Pancreas (tissue), 10 donors: ENCODE results near the gene DIP2C. TPM values are rescaled to one million over a fixed set of nuclear protein-coding genes. Genes with fewer than 3 reads are reported as not detected.

ENCODE experiments used
- ATAC-seq, 4 donors: fragments of 200-7000 bp; cut with Tn5 transposase; one replicate each; pipeline versions ENCODE4 v1.8.0 to v1.9.1; 2020; ENCODE audit warnings: mild to moderate bottlenecking in 4 of 4, moderate library complexity in 4 of 4
- DNase-seq, 6 donors: peaks; one replicate each; pipeline ENCODE4 v3.0.0-alpha.2; 2020
- FAIRE-seq: peaks from 2 replicates; lab custom pipeline; 2012; peaks lifted over from hg19 to GRCh38; lab: Jason Lieb, UNC
- H3K27ac ChIP-seq, 4 donors: fragments of 200-600 bp; sonication (generic); 1 replicate in 3 of 4; 2 replicates in 1 of 4; pipeline versions ENCODE4 v1.5.0 to v1.8.0; 2020
- H3K27me3 ChIP-seq, 4 donors: fragments of 200-600 bp; one replicate each; pipeline ENCODE4 v1.8.0; 2021
- H3K36me3 ChIP-seq, 3 donors: fragments of 200-600 bp; sonication (generic) in 1 of 3; one replicate each; pipeline versions ENCODE4 v1.5.0 to v1.8.0; 2020 to 2021
- H3K4me1 ChIP-seq, 3 donors: fragments of 200-600 bp; one replicate each; pipeline ENCODE4 v1.8.0; 2021
- H3K4me3 ChIP-seq, 4 donors: fragments of 200-600 bp; sonication (generic) in 2 of 4; one replicate each; pipeline versions ENCODE4 v1.5.0 to v1.8.0; 2020 to 2021
- H3K9me3 ChIP-seq, 4 donors: fragments of 200-600 bp; one replicate each; pipeline ENCODE4 v1.8.0; 2021
- CTCF ChIP-seq, 4 donors: fragments of 200-600 bp; sonication (generic) in 3 of 4; IDR thresholded peaks; one replicate each; pipeline versions ENCODE4 v1.5.0 to v1.8.0; 2021; ENCODE audit warnings: antibody characterized with exemption in 4 of 4
- WGBS, 2 donors: extraction: QIAGEN DNeasy Blood & Tissue Kit; methylation state at CpG; one replicate each; pipeline ENCODE4 v1.1.7; 2013; 5-methylcytosine and 5-hydroxymethylcytosine counted together
- intact Hi-C, 3 donors: fragments of 100-400 bp; cut with DNase I; formaldehyde crosslinking; loops; one replicate each; pipeline versions ENCODE4 v1.11.1 to v1.14.2; 2022
- polyA plus RNA-seq, 2 donors: library from polyadenylated mRNA; stranded (reverse); fragments of 200-250 nt; gene quantifications; one replicate each; pipeline ENCODE4 v1.2.3, GENCODE V29; 2013
- total RNA-seq, 6 donors: library from RNA; stranded (reverse); fragmentation: NEBNext Ultra II Directional in 4 of 6; extraction: Animal tissue kit (Norgen Biotek cat#: 25700) in 4 of 6; gene quantifications; one replicate each; pipeline versions ENCODE4 v1.2.1 to v1.2.4, GENCODE V29; 2021 to 2023
- donor health status: healthy with polysubstance abuse.
- donor health status: DM: no; HTN: no; CAD: no; lungs with moderate emphysema.
- donor health status: DM: no; HTN: no; CAD: no.
- donor health status: control.
- donor health status: control.
- donor health status: Bipolar disorder and iron deficiency.
- donor health status: DM: yes; HTN: yes; CAD: no.
- donor health status: DM: no; HTN: no; CAD: no.
- donor health status: DM: no; HTN: no; CAD: no.
- donor health status: DM: yes; HTN: yes; CAD: no.

DIP2C gene
- total and polyA plus RNA-seq, 8 donors: 4.3 to 11.8 (median 7.3) TPM

GRCh38 chr10:722281-723060 lies 33.0 kb upstream of the DIP2C start:
- 85 to 90% methylated on average over 26 of the region's 26 CpGs for WGBS, 2 donors
- no peak for ATAC-seq

GRCh38 chr10:718143-718700 lies 28.8 kb upstream of the DIP2C start:
- Histone ChIP-seq H3K27ac (no peak overlapping the region), H3K4me1 (no peaks in the 10 kb centered on the region), H3K4me3 (no peak overlapping the region), H3K36me3 (no peaks in the 10 kb centered on the region), H3K9me3 (no peaks in the 10 kb centered on the region), H3K27me3 (no peaks in the 10 kb centered on the region)
- intact Hi-C loops: no loop called here
- WGBS, 2 donors: 87 to 92% methylated on average over 6 of the region's 6 CpGs
- FAIRE-seq: no peak
- DNase-seq: no peak
- no peak for ATAC-seq
- TF ChIP-seq CTCF (IDR thresholded peaks at IDR 0.05): no peak

More at GRCh38 chr10:722281-723060, 33.0 kb upstream of the DIP2C start:
- intact Hi-C loops: no loop called here
- H3K27me3 ChIP-seq: no peaks in the 10 kb centered on the region
- H3K27ac ChIP-seq: no peak overlapping the region
- no peaks in the 10 kb centered on the region for H3K9me3 ChIP-seq
- FAIRE-seq (no peak), DNase-seq (no peak)
- H3K36me3 ChIP-seq: no peaks in the 10 kb centered on the region
- H3K4me3 ChIP-seq: no peak overlapping the region
- H3K4me1 ChIP-seq: no peaks in the 10 kb centered on the region
- no peak for TF ChIP-seq CTCF (IDR thresholded peaks at IDR 0.05)

GRCh38 chr10:717458-717857 lies 28.0 kb upstream of the DIP2C start:
- Histone ChIP-seq H3K27ac (no peak overlapping the region), H3K36me3 (no peaks in the 10 kb centered on the region), H3K27me3 (no peaks in the 10 kb centered on the region), H3K9me3 (no peaks in the 10 kb centered on the region), H3K4me1 (no peaks in the 10 kb centered on the region), H3K4me3 (no peak overlapping the region)
- 90 to 93% methylated on average over 11 of the region's 11 CpGs for WGBS, 2 donors
- intact Hi-C loops: no loop called here
- FAIRE-seq (no peak), ATAC-seq (no peak), DNase-seq (no peak)
- no peak for TF ChIP-seq CTCF (IDR thresholded peaks at IDR 0.05)

GRCh38 chr10:716821-717220 lies 27.4 kb upstream of the DIP2C start:
- DNase-seq (no peak), FAIRE-seq (no peak), ATAC-seq (no peak)
- intact Hi-C loops: no loop called here
- WGBS, 2 donors: 71 to 76% methylated on average over 5 of the region's 5 CpGs
- Histone ChIP-seq H3K4me1 (no peaks in the 10 kb centered on the region), H3K4me3 (no peak overlapping the region), H3K27ac (no peak overlapping the region), H3K36me3 (no peaks in the 10 kb centered on the region), H3K27me3 (no peaks in the 10 kb centered on the region), H3K9me3 (no peaks in the 10 kb centered on the region)
- no peak for TF ChIP-seq CTCF (IDR thresholded peaks at IDR 0.05)

- intact Hi-C loops: no loop called here
- Histone ChIP-seq H3K36me3 (no peaks in the 10 kb centered on the region), H3K27ac (no peak overlapping the region), H3K4me1 (no peaks in the 10 kb centered on the region), H3K27me3 (no peaks in the 10 kb centered on the region), H3K9me3 (no peaks in the 10 kb centered on the region), H3K4me3 (no peak overlapping the region)
- ATAC-seq (no peak), DNase-seq (no peak), FAIRE-seq (no peak)
- 74 to 82% methylated on average over 3 of the region's 3 CpGs for WGBS, 2 donors
- TF ChIP-seq CTCF (IDR thresholded peaks at IDR 0.05): no peak
These were observed 24.7 kb upstream of the DIP2C start for GRCh38 chr10:714214-714613.
